Measurements from ENCODE around the gene BAG1.

BAG1 gene

GRCh38 chr9:33211695-33212393 is 52.7 kb downstream of the BAG1 start:
- H3K9me3 Mint-ChIP-seq, result no peaks in the 10 kb centered on the region
- peaks cover 40% of the 10 kb centered on the region for H3K4me1 Mint-ChIP-seq
- no peaks in the 10 kb centered on the region for H3K36me3 Mint-ChIP-seq (ENCODE audit: low read depth)
- H3K27me3 Mint-ChIP-seq (ENCODE audit: low read depth, poor library complexity), result peaks cover 36% of the 10 kb centered on the region
- TF ChIP-seq, protein P1, sequence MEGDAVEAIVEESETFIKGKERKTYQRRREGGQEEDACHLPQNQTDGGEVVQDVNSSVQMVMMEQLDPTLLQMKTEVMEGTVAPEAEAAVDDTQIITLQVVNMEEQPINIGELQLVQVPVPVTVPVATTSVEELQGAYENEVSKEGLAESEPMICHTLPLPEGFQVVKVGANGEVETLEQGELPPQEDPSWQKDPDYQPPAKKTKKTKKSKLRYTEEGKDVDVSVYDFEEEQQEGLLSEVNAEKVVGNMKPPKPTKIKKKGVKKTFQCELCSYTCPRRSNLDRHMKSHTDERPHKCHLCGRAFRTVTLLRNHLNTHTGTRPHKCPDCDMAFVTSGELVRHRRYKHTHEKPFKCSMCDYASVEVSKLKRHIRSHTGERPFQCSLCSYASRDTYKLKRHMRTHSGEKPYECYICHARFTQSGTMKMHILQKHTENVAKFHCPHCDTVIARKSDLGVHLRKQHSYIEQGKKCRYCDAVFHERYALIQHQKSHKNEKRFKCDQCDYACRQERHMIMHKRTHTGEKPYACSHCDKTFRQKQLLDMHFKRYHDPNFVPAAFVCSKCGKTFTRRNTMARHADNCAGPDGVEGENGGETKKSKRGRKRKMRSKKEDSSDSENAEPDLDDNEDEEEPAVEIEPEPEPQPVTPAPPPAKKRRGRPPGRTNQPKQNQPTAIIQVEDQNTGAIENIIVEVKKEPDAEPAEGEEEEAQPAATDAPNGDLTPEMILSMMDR (IDR thresholded peaks at IDR 0.05), result no peak
- H3K4me3 Mint-ChIP-seq, result peak overlapping the region; percentile 2
- H3K27ac Mint-ChIP-seq, result peak overlapping the region; percentile 93
- DNase-seq, result peak; percentile 52

DNA sequence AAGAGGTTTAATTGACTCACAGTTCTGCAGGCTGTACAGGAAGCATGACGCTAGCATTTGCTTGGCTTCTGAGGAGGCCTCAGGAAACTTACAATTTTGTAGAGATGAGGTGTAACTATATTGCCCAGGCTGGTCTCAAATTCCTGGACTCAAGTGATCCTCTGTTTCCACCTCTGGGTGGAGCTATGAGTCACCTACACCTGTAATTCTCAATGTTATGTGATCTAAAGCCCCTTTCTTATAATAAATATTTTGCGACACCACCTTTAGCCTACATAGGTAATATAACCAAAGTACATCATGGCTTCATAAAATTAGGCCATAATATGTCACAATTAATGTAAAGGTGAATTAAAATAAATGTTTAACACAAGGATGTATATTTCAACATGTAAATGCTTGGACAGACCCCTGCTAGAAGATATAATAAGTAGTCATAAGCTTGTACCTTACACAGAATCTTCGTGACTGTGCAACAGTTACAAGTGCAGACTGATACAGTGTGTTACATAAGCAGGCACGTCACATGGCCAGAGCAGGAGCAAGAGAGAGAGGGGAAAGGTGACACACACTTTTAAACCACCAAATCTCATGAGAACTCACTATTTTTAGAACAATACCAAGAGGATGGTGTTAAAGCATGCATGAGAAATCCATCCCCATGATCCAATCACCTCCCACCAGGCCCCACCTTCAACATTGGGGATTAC is 54.3 kb downstream of the BAG1 start:
- no peaks in the 10 kb centered on the region for H3K9me3 Mint-ChIP-seq
- peaks cover 40% of the 10 kb centered on the region for H3K4me1 Mint-ChIP-seq
- TF ChIP-seq, protein P1 (IDR thresholded peaks at IDR 0.05), result no peak
- peaks cover 23% of the 10 kb centered on the region for H3K27me3 Mint-ChIP-seq (ENCODE audit: low read depth, poor library complexity)
- H3K36me3 Mint-ChIP-seq (ENCODE audit: low read depth), result no peaks in the 10 kb centered on the region
- H3K27ac Mint-ChIP-seq, result no peak overlapping the region
- DNase-seq, result no peak
- no peak overlapping the region for H3K4me3 Mint-ChIP-seq

DNA sequence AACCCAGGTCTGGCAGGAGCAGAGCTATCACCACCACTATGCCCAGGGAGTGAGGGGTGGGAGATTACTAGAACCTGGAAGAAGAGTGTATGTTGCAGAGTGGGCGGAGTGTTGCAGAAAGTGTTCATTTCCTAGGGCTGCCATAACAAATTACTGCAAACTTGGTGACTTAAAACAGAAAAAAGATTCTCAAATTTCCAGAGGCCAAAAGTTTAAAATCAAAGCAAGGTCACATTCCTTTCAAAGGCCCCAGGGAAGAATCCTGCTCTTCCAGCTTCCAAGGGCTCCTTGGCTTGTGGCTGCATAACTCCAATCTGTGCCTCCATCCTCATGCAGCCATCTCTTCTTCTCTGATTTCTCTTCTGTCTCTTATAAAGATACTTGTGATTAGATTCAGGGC is 55.1 kb downstream of the BAG1 start:
- peaks cover 37% of the 10 kb centered on the region for H3K4me1 Mint-ChIP-seq
- no peak overlapping the region for H3K27ac Mint-ChIP-seq
- H3K27me3 Mint-ChIP-seq (ENCODE audit: low read depth, poor library complexity), result peaks cover 19% of the 10 kb centered on the region
- TF ChIP-seq, protein P1 (IDR thresholded peaks at IDR 0.05), result no peak
- no peak for DNase-seq
- no peak overlapping the region for H3K4me3 Mint-ChIP-seq
- no peaks in the 10 kb centered on the region for H3K9me3 Mint-ChIP-seq
- H3K36me3 Mint-ChIP-seq (ENCODE audit: low read depth), result no peaks in the 10 kb centered on the region

- Mint-ChIP-seq H3K4me1 (peaks cover 15% of the 10 kb centered on the region), H3K9me3 (no peaks in the 10 kb centered on the region), H3K36me3 (ENCODE audit: low read depth) (no peaks in the 10 kb centered on the region), H3K27ac (peak overlapping the region; percentile 39), H3K27me3 (ENCODE audit: low read depth, poor library complexity) (peaks cover 18% of the 10 kb centered on the region), H3K4me3 (no peak overlapping the region)
- no peak for DNase-seq
- TF ChIP-seq, protein P1 (IDR thresholded peaks at IDR 0.05), result no peak
Measured at GRCh38 chr9:33202552-33203201, 61.8 kb downstream of the BAG1 start.
